Activated naive CD4-positive, alpha-beta T cell treated with anti-CD3 and anti-CD28 coated beads for 36 hours (primary cell): ENCODE data around the gene GCLC. TPM values are rescaled to one million over a fixed set of nuclear protein-coding genes. Genes with fewer than 3 reads are reported as not detected.

Experiments
- CTCF ChIA-PET: fragments of 350-600 bp; sonication (Branson Sonifier 250); formaldehyde crosslinking; loops from one replicate; lab custom pipeline; 2021; ENCODE audit warnings: antibody characterized with exemption; lab: Charles Lee
- DNase-seq: peaks from one replicate; pipeline ENCODE4 v3.0.0-alpha.2; 2020
- H3K27ac Mint-ChIP-seq: one replicate; pipeline ENCODE4 v1.8.0; 2021; ENCODE audit warnings: mild to moderate bottlenecking, mixed read lengths
- H3K27me3 Mint-ChIP-seq: one replicate; pipeline ENCODE4 v1.8.0; 2021; ENCODE audit warnings: low read depth, mixed read lengths
- H3K36me3 Mint-ChIP-seq: one replicate; pipeline ENCODE4 v1.8.0; 2021; ENCODE audit warnings: low read depth, mixed read lengths
- H3K4me1 Mint-ChIP-seq: one replicate; pipeline ENCODE4 v1.8.0; 2021; ENCODE audit warnings: low read depth, mixed read lengths
- H3K4me3 Mint-ChIP-seq: one replicate; pipeline ENCODE4 v1.8.0; 2021; ENCODE audit warnings: mild to moderate bottlenecking, moderate library complexity, mixed read lengths
- H3K9me3 Mint-ChIP-seq: one replicate; pipeline ENCODE4 v1.8.0; 2021; ENCODE audit warnings: mixed read lengths
- intact Hi-C: fragments of 100-400 bp; cut with micrococcal nuclease; formaldehyde crosslinking; loops from one replicate; pipeline ENCODE4 v1.15.1; 2023
- total RNA-seq, 2 experiments: library from RNA; stranded (reverse); gene quantifications; one replicate each; pipeline ENCODE4 v1.2.3, GENCODE V29; 2021

GCLC gene
- total RNA-seq, 2 experiments from 2014 or later, result 13.9 to 18.1 TPM

- H3K4me1 Mint-ChIP-seq, result peaks cover 35% of the 10 kb centered on the region
- H3K36me3 Mint-ChIP-seq, result no peaks in the 10 kb centered on the region
- no peaks in the 10 kb centered on the region for H3K9me3 Mint-ChIP-seq
- no peak for DNase-seq
- CTCF ChIA-PET, result interaction anchor here (0.9 kb wide), 1 partner anchor 14 kb away, joined by 3 read pairs; no protein-coding TSS in a partner anchor
- intact Hi-C loops, result no loop called here
- H3K27ac Mint-ChIP-seq, result no peak overlapping the region
- no peak overlapping the region for H3K4me3 Mint-ChIP-seq
- H3K27me3 Mint-ChIP-seq, result no peaks in the 10 kb centered on the region
These were observed 12.0 kb downstream of the GCLC start for GRCh38 chr6:53532942-53533341.

- CTCF ChIA-PET, result interaction anchor here (0.9 kb wide), 1 partner anchor 13 kb away, joined by 3 read pairs; no protein-coding TSS in a partner anchor
- peaks cover 35% of the 10 kb centered on the region for H3K4me1 Mint-ChIP-seq
- H3K9me3 Mint-ChIP-seq, result no peaks in the 10 kb centered on the region
- no peaks in the 10 kb centered on the region for H3K36me3 Mint-ChIP-seq
- H3K4me3 Mint-ChIP-seq, result no peak overlapping the region
- no peaks in the 10 kb centered on the region for H3K27me3 Mint-ChIP-seq
- DNase-seq, result no peak
- no peak overlapping the region for H3K27ac Mint-ChIP-seq
- intact Hi-C loops, result no loop called here
These were observed 12.7 kb downstream of the GCLC start for GRCh38 chr6:53532061-53532797.

- intact Hi-C loops, result no loop called here
- CTCF ChIA-PET, result interaction anchor here (1.0 kb wide), 2 partner anchors 38 to 195 kb away, joined by 3 to 4 read pairs; no protein-coding TSS in a partner anchor
- H3K27ac Mint-ChIP-seq, result no peak overlapping the region
- peaks cover 26% of the 10 kb centered on the region for H3K4me1 Mint-ChIP-seq
- DNase-seq, result no peak
- H3K27me3 Mint-ChIP-seq, result no peaks in the 10 kb centered on the region
- H3K36me3 Mint-ChIP-seq, result no peaks in the 10 kb centered on the region
- no peaks in the 10 kb centered on the region for H3K9me3 Mint-ChIP-seq
- no peak overlapping the region for H3K4me3 Mint-ChIP-seq
These were observed 14.0 kb downstream of the GCLC start for GRCh38 chr6:53530780-53531386.

- no peak for DNase-seq
- no peaks in the 10 kb centered on the region for H3K27me3 Mint-ChIP-seq
- no peaks in the 10 kb centered on the region for H3K36me3 Mint-ChIP-seq
- peaks cover 26% of the 10 kb centered on the region for H3K4me1 Mint-ChIP-seq
- CTCF ChIA-PET, result interaction anchor here (1.0 kb wide), 2 partner anchors 37 to 195 kb away, joined by 3 to 4 read pairs; no protein-coding TSS in a partner anchor
- intact Hi-C loops, result no loop called here
- no peak overlapping the region for H3K27ac Mint-ChIP-seq
- no peaks in the 10 kb centered on the region for H3K9me3 Mint-ChIP-seq
- no peak overlapping the region for H3K4me3 Mint-ChIP-seq
These were observed 14.6 kb downstream of the GCLC start for GRCh38 chr6:53530346-53530745.

GRCh38 chr6:53529324-53530036 is 15.4 kb downstream of the GCLC start:
- Mint-ChIP-seq H3K4me3 (no peak overlapping the region), H3K36me3 (no peaks in the 10 kb centered on the region), H3K4me1 (peaks cover 26% of the 10 kb centered on the region), H3K9me3 (no peaks in the 10 kb centered on the region), H3K27me3 (no peaks in the 10 kb centered on the region), H3K27ac (no peak overlapping the region)
- intact Hi-C loops, result no loop called here
- no peak for DNase-seq
- CTCF ChIA-PET, result no interaction called here

- H3K27me3 Mint-ChIP-seq, result no peaks in the 10 kb centered on the region
- CTCF ChIA-PET, result interaction anchor here (1.0 to 1.1 kb wide), 2 partner anchors 10 to 200 kb away, joined by 3 read pairs; no protein-coding TSS in a partner anchor
- H3K36me3 Mint-ChIP-seq, result no peaks in the 10 kb centered on the region
- H3K9me3 Mint-ChIP-seq, result no peaks in the 10 kb centered on the region
- H3K4me1 Mint-ChIP-seq, result peaks cover 24% of the 10 kb centered on the region
- no peak for DNase-seq
- H3K4me3 Mint-ChIP-seq, result no peak overlapping the region
- no peak overlapping the region for H3K27ac Mint-ChIP-seq
- intact Hi-C loops, result no loop called here
These were observed 16.8 kb downstream of the GCLC start for GRCh38 chr6:53528107-53528506.

GRCh38 chr6:53527249-53527765 is 17.6 kb downstream of the GCLC start:
- Mint-ChIP-seq H3K9me3 (no peaks in the 10 kb centered on the region), H3K36me3 (no peaks in the 10 kb centered on the region), H3K4me1 (peaks cover 16% of the 10 kb centered on the region), H3K27me3 (no peaks in the 10 kb centered on the region), H3K27ac (no peak overlapping the region), H3K4me3 (no peak overlapping the region)
- no peak for DNase-seq
- CTCF ChIA-PET, result interaction anchor here (0.6 to 1.1 kb wide), 4 partner anchors 9 to 201 kb away, joined by 3 read pairs; no protein-coding TSS in a partner anchor
- intact Hi-C loops, result no loop called here

- peaks cover 6% of the 10 kb centered on the region for H3K4me1 Mint-ChIP-seq
- H3K9me3 Mint-ChIP-seq, result no peaks in the 10 kb centered on the region
- H3K27ac Mint-ChIP-seq, result no peak overlapping the region
- CTCF ChIA-PET, result no interaction called here
- no peaks in the 10 kb centered on the region for H3K27me3 Mint-ChIP-seq
- H3K36me3 Mint-ChIP-seq, result no peaks in the 10 kb centered on the region
- intact Hi-C loops, result no loop called here
- H3K4me3 Mint-ChIP-seq, result no peak overlapping the region
- DNase-seq, result no peak
These were observed 18.9 kb downstream of the GCLC start for GRCh38 chr6:53526000-53526399.

- H3K9me3 Mint-ChIP-seq, result no peaks in the 10 kb centered on the region
- no peak for DNase-seq
- H3K36me3 Mint-ChIP-seq, result peaks cover 1% of the 10 kb centered on the region
- intact Hi-C loops, result no loop called here
- no peak overlapping the region for H3K27ac Mint-ChIP-seq
- H3K4me1 Mint-ChIP-seq, result peaks cover 4% of the 10 kb centered on the region
- CTCF ChIA-PET, result interaction anchor here (0.6 to 1.4 kb wide), 6 partner anchors 11 to 204 kb away, joined by 3 to 4 read pairs (median 3); no protein-coding TSS in a partner anchor
- H3K27me3 Mint-ChIP-seq, result no peaks in the 10 kb centered on the region
- no peak overlapping the region for H3K4me3 Mint-ChIP-seq
These were observed 20.5 kb downstream of the GCLC start for GRCh38 chr6:53524455-53524815.

GRCh38 chr6:53523511-53524454 is 21.1 kb downstream of the GCLC start:
- no peaks in the 10 kb centered on the region for H3K4me1 Mint-ChIP-seq
- no peaks in the 10 kb centered on the region for H3K27me3 Mint-ChIP-seq
- H3K9me3 Mint-ChIP-seq, result no peaks in the 10 kb centered on the region
- no peak overlapping the region for H3K4me3 Mint-ChIP-seq
- H3K27ac Mint-ChIP-seq, result no peak overlapping the region
- intact Hi-C loops, result no loop called here
- DNase-seq, result no peak
- CTCF ChIA-PET, result interaction anchor here (0.6 to 1.4 kb wide), 7 partner anchors 10 to 205 kb away, joined by 3 to 4 read pairs (median 3); no protein-coding TSS in a partner anchor
- peaks cover 2% of the 10 kb centered on the region for H3K36me3 Mint-ChIP-seq

- H3K36me3 Mint-ChIP-seq, result peaks cover 9% of the 10 kb centered on the region
- no peak overlapping the region for H3K4me3 Mint-ChIP-seq
- intact Hi-C loops, result no loop called here
- H3K27ac Mint-ChIP-seq, result no peak overlapping the region
- H3K4me1 Mint-ChIP-seq, result no peaks in the 10 kb centered on the region
- H3K27me3 Mint-ChIP-seq, result no peaks in the 10 kb centered on the region
- no peaks in the 10 kb centered on the region for H3K9me3 Mint-ChIP-seq
- CTCF ChIA-PET, result interaction anchor here (0.7 kb wide), 2 partner anchors 161 to 321 kb away, joined by 4 to 5 read pairs; no protein-coding TSS in a partner anchor
- no peak for DNase-seq
These were observed 24.5 kb downstream of the GCLC start for GRCh38 chr6:53520320-53520928.
